Endothelial cell of umbilical vein (primary cell): Measurements from ENCODE around the gene TESK2. TPM values are rescaled to one million over a fixed set of nuclear protein-coding genes. Genes with fewer than 3 reads are reported as not detected.

Source experiments
- BruUV-seq: library from RNA; stranded (reverse); fragments of 400-500 nt; replicated peaks from 2 replicates; lab custom pipeline; 2021; lab: Mats Ljungman, UMichigan
- CTCF ChIA-PET: fragments of 300-600, 350-600 bp; sonication (Branson Sonifier 250); formaldehyde crosslinking; loops from one replicate; lab custom pipeline; 2021; ENCODE audit warnings: antibody characterized with exemption, inconsistent platforms; lab: Charles Lee
- POLR2A ChIA-PET: fragments of 300-600, 350-600 bp; sonication (Branson Sonifier 250); formaldehyde crosslinking; loops from one replicate; lab custom pipeline; 2021; ENCODE audit warnings: antibody characterized with exemption, inconsistent platforms; lab: Charles Lee
- DNase-seq: peaks from one replicate; pipeline ENCODE4 v3.0.0-alpha.2; 2011; ENCODE audit warnings: low read depth, low spot score
- FAIRE-seq: peaks from 2 replicates; lab custom pipeline; 2011; peaks lifted over from hg19 to GRCh38; lab: Jason Lieb, UNC
- H2AFZ ChIP-seq: 2 replicates; pipeline ENCODE4 v1.6.0; 2012; ENCODE audit warnings: low read depth, low read length, control low read depth, inconsistent platforms
- H3K27ac ChIP-seq: 2 replicates; pipeline ENCODE4 v1.5.1; 2011; ENCODE audit warnings: low read depth, mild to moderate bottlenecking, control low read depth, low read length, moderate library complexity; ENCODE audit not compliant: insufficient read depth
- H3K27me3 ChIP-seq, 2 experiments: 2 replicates each; pipeline versions ENCODE4 v1.6.0 to v1.6.1; 2011; ENCODE audit warnings: low read length in 2 of 2, mixed read lengths in 1 of 2; ENCODE audit not compliant: control insufficient read depth in 2 of 2, insufficient read depth in 2 of 2
- H3K36me3 ChIP-seq, 2 experiments: 2 replicates in 1 of 2; 3 replicates in 1 of 2; pipeline ENCODE4 v1.5.1; 2011; ENCODE audit warnings: low read length in 2 of 2, mild to moderate bottlenecking in 1 of 2, moderate library complexity in 1 of 2; ENCODE audit not compliant: control insufficient read depth in 2 of 2, insufficient read depth in 2 of 2; ENCODE audit errors: extremely low read depth in 1 of 2
- H3K4me1 ChIP-seq: 3 replicates; pipeline ENCODE4 v1.5.1; 2011; ENCODE audit warnings: mild to moderate bottlenecking, low read length; ENCODE audit not compliant: control insufficient read depth, insufficient read depth; ENCODE audit errors: extremely low read depth
- H3K4me2 ChIP-seq: 2 replicates; pipeline ENCODE4 v1.6.1; 2011; ENCODE audit warnings: low read length, control low read depth, mixed read lengths; ENCODE audit not compliant: insufficient read depth
- H3K4me3 ChIP-seq, 3 experiments: fragments of 200-600 bp in 1 of 3; sonication (generic), shearing (Covaris generic) in 1 of 3; replicated peaks in 1 of 3; 2 replicates each; pipeline ENCODE4 v1.5.1; 2011 to 2016; ENCODE audit warnings: control low read depth in 3 of 3, low read length in 3 of 3, mild to moderate bottlenecking in 2 of 3, inconsistent platforms in 1 of 3, low read depth in 1 of 3, moderate library complexity in 1 of 3; ENCODE audit not compliant: insufficient read depth in 1 of 3
- H3K79me2 ChIP-seq: 2 replicates; pipeline ENCODE4 v1.6.0; 2012; ENCODE audit warnings: low read length, inconsistent platforms; ENCODE audit not compliant: control insufficient read depth, insufficient read depth
- H3K9ac ChIP-seq: replicated peaks from 2 replicates; pipeline ENCODE3; 2011; ENCODE audit warnings: low read length, control low read depth; ENCODE audit not compliant: insufficient read depth; ENCODE audit errors: extremely low read depth
- H3K9me1 ChIP-seq: replicated peaks from 3 replicates; pipeline ENCODE4 v1.6.0; 2011; ENCODE audit warnings: mild to moderate bottlenecking, low read length; ENCODE audit not compliant: control insufficient read depth, insufficient read depth; ENCODE audit errors: extremely low read depth
- H3K9me3 ChIP-seq: replicated peaks from 2 replicates; pipeline ENCODE4 v1.5.1; 2012; ENCODE audit warnings: low read length, inconsistent platforms; ENCODE audit not compliant: control insufficient read depth, insufficient read depth
- H4K20me1 ChIP-seq: replicated peaks from 2 replicates; pipeline ENCODE3; 2011; ENCODE audit warnings: mild to moderate bottlenecking, low read length; ENCODE audit not compliant: control insufficient read depth, insufficient read depth; ENCODE audit errors: extremely low read depth
- CTCF ChIP-seq, 2 donors: IDR thresholded peaks; 1 replicate in 1 of 2; 2 replicates in 1 of 2; pipeline ENCODE4 v1.5.1; 2011; ENCODE audit warnings: low read length in 2 of 2, mild to moderate bottlenecking in 2 of 2, moderate library complexity in 2 of 2, control low read depth in 1 of 2, inconsistent platforms in 1 of 2, low read depth in 1 of 2; ENCODE audit not compliant: insufficient read depth in 1 of 2; ENCODE audit errors: extremely low read depth in 1 of 2
- EZH2 ChIP-seq: IDR thresholded peaks from 2 replicates; pipeline ENCODE4 v1.6.1; 2012; ENCODE audit warnings: borderline replicate concordance, low read depth, mild to moderate bottlenecking, moderate library complexity, low read length, inconsistent platforms; ENCODE audit not compliant: severe bottlenecking
- FOS ChIP-seq: IDR thresholded peaks from 2 replicates; pipeline ENCODE4 v1.6.1; 2011; ENCODE audit warnings: mild to moderate bottlenecking, low read length, moderate library complexity, borderline replicate concordance; ENCODE audit not compliant: insufficient read depth
- GATA2 ChIP-seq: IDR thresholded peaks from 2 replicates; pipeline ENCODE4 v1.7.0; 2011; ENCODE audit warnings: low read depth, mild to moderate bottlenecking, moderate library complexity, mixed read lengths, low read length; ENCODE audit not compliant: insufficient read length, insufficient read depth
- JUN ChIP-seq: IDR thresholded peaks from 2 replicates; pipeline ENCODE4 v1.6.1; 2011; ENCODE audit warnings: borderline replicate concordance, low read depth; ENCODE audit not compliant: insufficient read length, insufficient read depth
- MAX ChIP-seq: IDR thresholded peaks from 2 replicates; pipeline ENCODE4 v1.6.1; 2011; ENCODE audit not compliant: insufficient read depth, insufficient read length
- MYC ChIP-seq: IDR thresholded peaks from one replicate; pipeline ENCODE4 v1.6.1; 2011; ENCODE audit warnings: mild to moderate bottlenecking, low read depth, low read length
- POLR2A ChIP-seq: IDR thresholded peaks from 2 replicates; pipeline ENCODE4 v1.6.1; 2012; ENCODE audit warnings: low read depth, mild to moderate bottlenecking, control low read depth, low read length
- POLR2AphosphoS5 ChIP-seq: IDR thresholded peaks from 2 replicates; pipeline ENCODE4 v1.6.1; 2012; ENCODE audit warnings: low read depth, mild to moderate bottlenecking, control low read depth, low read length, moderate library complexity; ENCODE audit not compliant: insufficient read depth
- dilution Hi-C: fragments of 300-500 bp; cut with MboI; formaldehyde crosslinking; loops from one replicate; pipeline ENCODE4 v1.15.0; 2019; ENCODE audit warnings: low sequenced_read_pairs; ENCODE audit not compliant: extremely low pct_ligation_motif_present
- intact Hi-C: fragments of 100-400 bp; cut with micrococcal nuclease; formaldehyde crosslinking; loops from one replicate; pipeline ENCODE4 v1.10.0; 2022
- polyA plus RNA-seq, 4 experiments: library from polyadenylated mRNA; depleted of rRNA in 3 of 4; stranded (reverse) in 3 of 4; unstranded in 1 of 4; fragments of >200 nt; gene quantifications; 2 replicates each; pipeline versions ENCODE4 v1.2.1 to v1.2.3, GENCODE V29; 2011 to 2012; ENCODE audit warnings: missing spikeins in 1 of 4
- total RNA-seq: library from RNA; stranded (reverse); gene quantifications from 2 replicates; pipeline ENCODE4 v1.2.3, GENCODE V29; 2021

TESK2 gene
- total and polyA plus RNA-seq, 2 donors (not counting 3 experiments of a cell fraction or from before 2014, with no cell fraction given) = 2.1 to 2.6 TPM

- TF ChIP-seq GATA2 (no peak), JUN (no peak), FOS (no peak), EZH2 (no peak), POLR2A (no peak), CTCF (IDR thresholded peaks at IDR 0.05; ENCODE audit: extremely low read depth in 1 of 2, insufficient read depth in 1 of 2, low read depth in 1 of 2, low read length in 2 of 2) (no peak), MAX (no peak), MYC (no peak), POLR2AphosphoS5 (no peak)
- ChIA-PET POLR2A (no interaction called here), CTCF (interaction anchor here (0.8 to 9.9 kb wide), 8 partner anchors 33 to 283 kb away, joined by 3 to 556 read pairs (median 4); partner anchors contain the start of genes HECTD3, UROD and ZSWIM5)
- Histone ChIP-seq H3K4me2 (no peak overlapping the region), H3K27me3 (no peaks in the 10 kb centered on the region), H3K27ac (no peak overlapping the region), H3K4me3 (no peak overlapping the region), H3K9me3 (no peaks in the 10 kb centered on the region), H2AFZ (no peak overlapping the region), H3K9me1 (no peaks in the 10 kb centered on the region), H3K79me2 (no peaks in the 10 kb centered on the region), H3K36me3 (no peaks in the 10 kb centered on the region), H3K4me1 (peaks cover 5% of the 10 kb centered on the region), H4K20me1 (no peaks in the 10 kb centered on the region), H3K9ac (no peak overlapping the region)
- dilution Hi-C loops (no loop called here), intact Hi-C loops (no loop called here)
- no peak for FAIRE-seq
- no TSS peak for BruUV-seq
- no peak for DNase-seq
Observed at GRCh38 chr1:45299296-45299695, 191.7 kb downstream of the TESK2 start.
